CD4-positive, alpha-beta T cell (primary cell): ENCODE results near the gene BDH2. TPM values are rescaled to one million over a fixed set of nuclear protein-coding genes. Genes with fewer than 3 reads are reported as not detected.
A peak's percentile ranks its signal among the peaks of the same experiment; 100 is the strongest.

Experiments used
- ATAC-seq: fragments of 200-7000 bp; cut with Tn5 transposase; one replicate; pipeline ENCODE4 v1.10.0; 2022; ENCODE audit warnings: mild to moderate bottlenecking; ENCODE audit not compliant: poor library complexity
- CTCF ChIA-PET: fragments of 350-600 bp; sonication (Branson Sonifier 250); formaldehyde crosslinking; loops from one replicate; lab custom pipeline; 2021; ENCODE audit warnings: antibody characterized with exemption, inconsistent platforms; lab: Charles Lee
- POLR2A ChIA-PET: fragments of 350-600 bp; sonication (Branson Sonifier 250); formaldehyde crosslinking; loops from one replicate; lab custom pipeline; 2021; ENCODE audit warnings: antibody characterized with exemption, inconsistent platforms; lab: Charles Lee
- DNase-seq, 14 experiments: peaks; one replicate each; pipeline ENCODE4 v3.0.0-alpha.2; 2013 to 2020; ENCODE audit warnings: mixed read lengths in 2 of 14
- H3K27ac ChIP-seq, 2 donors: one replicate each; pipeline versions ENCODE4 v1.5.1 to v1.7.0; 2013; ENCODE audit warnings: low read length in 2 of 2, low read depth in 1 of 2, mild to moderate bottlenecking in 1 of 2
- H3K27me3 ChIP-seq, 2 experiments: 1 replicate in 1 of 2; 2 replicates in 1 of 2; pipeline versions ENCODE4 v1.6.1 to v1.7.0; 2013; ENCODE audit warnings: low read length in 2 of 2, control low read depth in 1 of 2, mild to moderate bottlenecking in 1 of 2, moderate library complexity in 1 of 2; ENCODE audit not compliant: insufficient read depth in 2 of 2, control insufficient read depth in 1 of 2
- H3K36me3 ChIP-seq: one replicate; pipeline ENCODE4 v1.6.1; 2013; ENCODE audit warnings: low read length, control low read depth; ENCODE audit not compliant: insufficient read depth
- H3K4me1 ChIP-seq: one replicate; pipeline ENCODE4 v1.6.1; 2013; ENCODE audit warnings: low read length, control low read depth; ENCODE audit not compliant: insufficient read depth
- H3K4me3 ChIP-seq: one replicate; pipeline ENCODE4 v1.5.1; 2013; ENCODE audit warnings: mild to moderate bottlenecking, low read length, moderate library complexity
- H3K9me3 ChIP-seq, 2 experiments: 1 replicate in 1 of 2; 2 replicates in 1 of 2; pipeline versions ENCODE4 v1.6.1 to v1.7.0; 2013; ENCODE audit warnings: low read length in 2 of 2, mild to moderate bottlenecking in 2 of 2, control low read depth in 1 of 2, moderate library complexity in 1 of 2; ENCODE audit not compliant: control insufficient read depth in 1 of 2, insufficient read depth in 1 of 2
- H3K27ac Mint-ChIP-seq: one replicate; pipeline ENCODE4 v1.8.0; 2020; ENCODE audit warnings: mixed read lengths
- H3K27me3 Mint-ChIP-seq: one replicate; pipeline ENCODE4 v1.8.0; 2021; ENCODE audit warnings: mixed read lengths
- H3K36me3 Mint-ChIP-seq: one replicate; pipeline ENCODE4 v1.8.0; 2021; ENCODE audit warnings: low read depth, mixed read lengths
- H3K4me1 Mint-ChIP-seq: one replicate; pipeline ENCODE4 v1.8.0; 2021; ENCODE audit warnings: low read depth, mixed read lengths
- H3K4me3 Mint-ChIP-seq: one replicate; pipeline ENCODE4 v1.8.0; 2020; ENCODE audit warnings: mild to moderate bottlenecking, mixed read lengths
- H3K9me3 Mint-ChIP-seq: one replicate; pipeline ENCODE4 v1.8.0; 2020; ENCODE audit warnings: mixed read lengths
- intact Hi-C, 2 experiments: fragments of 100-400 bp; cut with DNase I in 1 of 2; cut with micrococcal nuclease in 1 of 2; formaldehyde crosslinking; loops; one replicate each; pipeline versions ENCODE4 v1.15.1 to v1.9.0; 2023 to 2025; cut with DNase I, micrococcal nuclease
- total RNA-seq, 174 experiments: library from RNA in 2 of 174; stranded (reverse) in 2 of 174; gene quantifications; one replicate each; pipeline ENCODE4 v1.2.3 and lab custom pipeline; 2021 to 2026
- TF ChIP-seq, protein P1 (sequence below): fragments of 200-600 bp; IDR thresholded peaks from one replicate; pipeline ENCODE4 v1.8.0; 2022; ENCODE audit warnings: antibody characterized with exemption, mild to moderate bottlenecking

The BDH2 gene
- total RNA-seq, 2 experiments from 2014 or later: 9.9 to 10.3 TPM

- Histone ChIP-seq H3K36me3 (no peaks in the 10 kb centered on the region), H3K27me3 (no peaks in the 10 kb centered on the region), H3K4me1 (peaks cover 17% of the 10 kb centered on the region), H3K4me3 (peak overlapping the region; percentile 81), H3K27ac (peak overlapping the region; percentile 78 to 88), H3K9me3 (no peaks in the 10 kb centered on the region)
- Mint-ChIP-seq H3K4me1 (peaks cover 59% of the 10 kb centered on the region), H3K36me3 (peaks cover 23% of the 10 kb centered on the region), H3K4me3 (peak overlapping the region; percentile 88), H3K27ac (peak overlapping the region; percentile 94), H3K27me3 (no peaks in the 10 kb centered on the region), H3K9me3 (no peaks in the 10 kb centered on the region)
- DNase-seq (peak; percentile 43 to 80 (median 58)), ATAC-seq (peak; percentile 81)
- ChIA-PET CTCF (interaction anchor here (0.9 to 2.6 kb wide), 5 partner anchors 15 to 485 kb away, joined by 3 to 11 read pairs (median 4); partner anchors contain the start of genes BDH2 and UBE2D3), POLR2A (interaction anchor here (0.6 to 2.6 kb wide), 15 partner anchors 11 to 645 kb away, joined by 3 to 24 read pairs (median 6); partner anchors contain the start of genes BDH2, CISD2, MANBA and NFKB1)
- intact Hi-C loops: loop anchor here (1.0 to 5.0 kb wide), 2 partner anchors 54 to 57 kb away; partner anchors contain the start of gene SLC9B1 (in 1 of the 2)
- TF ChIP-seq, protein P1, sequence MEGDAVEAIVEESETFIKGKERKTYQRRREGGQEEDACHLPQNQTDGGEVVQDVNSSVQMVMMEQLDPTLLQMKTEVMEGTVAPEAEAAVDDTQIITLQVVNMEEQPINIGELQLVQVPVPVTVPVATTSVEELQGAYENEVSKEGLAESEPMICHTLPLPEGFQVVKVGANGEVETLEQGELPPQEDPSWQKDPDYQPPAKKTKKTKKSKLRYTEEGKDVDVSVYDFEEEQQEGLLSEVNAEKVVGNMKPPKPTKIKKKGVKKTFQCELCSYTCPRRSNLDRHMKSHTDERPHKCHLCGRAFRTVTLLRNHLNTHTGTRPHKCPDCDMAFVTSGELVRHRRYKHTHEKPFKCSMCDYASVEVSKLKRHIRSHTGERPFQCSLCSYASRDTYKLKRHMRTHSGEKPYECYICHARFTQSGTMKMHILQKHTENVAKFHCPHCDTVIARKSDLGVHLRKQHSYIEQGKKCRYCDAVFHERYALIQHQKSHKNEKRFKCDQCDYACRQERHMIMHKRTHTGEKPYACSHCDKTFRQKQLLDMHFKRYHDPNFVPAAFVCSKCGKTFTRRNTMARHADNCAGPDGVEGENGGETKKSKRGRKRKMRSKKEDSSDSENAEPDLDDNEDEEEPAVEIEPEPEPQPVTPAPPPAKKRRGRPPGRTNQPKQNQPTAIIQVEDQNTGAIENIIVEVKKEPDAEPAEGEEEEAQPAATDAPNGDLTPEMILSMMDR: no peak
Observed at GRCh38 chr4:103075894-103076746, 23.5 kb downstream of the BDH2 start.

DNA sequence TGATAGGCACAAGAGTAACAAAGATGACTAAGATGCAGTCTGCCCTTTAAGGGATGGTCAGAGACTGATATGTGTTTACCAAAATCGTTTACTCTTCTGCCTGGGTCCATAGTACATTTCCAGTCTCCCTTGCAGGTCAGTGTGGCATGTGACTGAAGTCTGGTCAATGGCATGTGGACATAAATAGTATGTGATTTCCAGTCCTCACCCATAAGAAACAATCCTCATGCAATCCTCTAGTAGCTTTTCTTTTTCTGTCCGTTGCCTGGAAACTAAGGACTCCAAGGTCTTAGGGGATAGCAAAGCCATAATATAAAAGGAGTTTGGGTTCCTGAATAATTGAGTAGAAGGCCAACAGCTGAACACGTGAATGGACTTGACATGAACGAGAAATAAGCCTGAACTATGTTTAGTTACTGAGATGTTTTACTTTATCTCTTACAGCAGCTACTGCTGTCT is 24.2 kb downstream of the BDH2 start:
- peak overlapping the region; percentile 94 for H3K27ac Mint-ChIP-seq
- Histone ChIP-seq H3K9me3 (no peaks in the 10 kb centered on the region), H3K27me3 (no peaks in the 10 kb centered on the region), H3K4me3 (peak overlapping the region; percentile 81), H3K27ac (peak overlapping the region in 1 of 2 donors; percentile 88), H3K36me3 (no peaks in the 10 kb centered on the region), H3K4me1 (peaks cover 17% of the 10 kb centered on the region)
- TF ChIP-seq, protein P1: no peak
- peaks cover 59% of the 10 kb centered on the region for H3K4me1 Mint-ChIP-seq
- POLR2A ChIA-PET: interaction anchor here (0.5 to 2.1 kb wide), 7 partner anchors 12 to 575 kb away, joined by 3 to 6 read pairs (median 3); partner anchors contain the start of genes NFKB1 and UBE2D3
- intact Hi-C loops: loop anchor here in 1 of 2 experiments (5.0 kb wide), 1 partner anchor 53 kb away; no protein-coding TSS in a partner anchor
- peaks cover 17% of the 10 kb centered on the region for H3K36me3 Mint-ChIP-seq
- ATAC-seq (no peak), DNase-seq (no peak)
- no peaks in the 10 kb centered on the region for H3K27me3 Mint-ChIP-seq
- CTCF ChIA-PET: interaction anchor here (1.2 to 2.6 kb wide), 2 partner anchors 16 to 24 kb away, joined by 4 to 11 read pairs; partner anchors contain the start of gene BDH2
- H3K9me3 Mint-ChIP-seq: no peaks in the 10 kb centered on the region
- H3K4me3 Mint-ChIP-seq: peak overlapping the region; percentile 88

DNA sequence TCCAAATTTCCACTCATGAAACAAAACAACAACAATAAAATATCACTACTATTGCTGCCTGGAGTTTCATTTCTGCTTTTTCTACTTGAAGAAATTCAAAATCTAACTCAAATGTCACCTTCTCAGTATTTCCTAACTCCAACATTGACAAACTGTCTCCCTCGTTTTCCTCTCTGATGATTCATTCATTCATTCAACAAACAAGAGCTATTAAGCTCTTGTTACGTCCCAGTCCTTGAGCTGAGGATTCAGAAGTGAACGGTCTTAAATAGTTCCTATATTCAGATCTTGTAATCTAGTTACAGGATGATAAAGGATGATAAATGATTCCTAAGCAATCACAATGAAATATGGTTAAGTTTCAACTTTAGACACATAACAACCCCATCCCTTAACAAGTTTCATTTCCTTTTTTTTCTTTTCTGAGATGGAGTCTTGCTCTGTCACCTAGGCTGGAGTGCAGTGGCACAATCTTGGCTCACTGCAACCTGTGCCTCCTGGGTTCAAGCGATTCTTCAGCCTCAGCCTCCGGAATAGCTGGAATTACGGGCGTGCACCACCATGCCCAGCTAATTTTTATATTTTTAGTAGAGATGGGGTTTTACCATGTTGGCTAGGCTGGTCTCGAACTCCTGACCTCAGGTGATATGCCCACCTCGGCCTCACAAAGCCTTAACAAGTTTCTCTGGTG is 24.7 kb downstream of the BDH2 start:
- peak overlapping the region; percentile 88 for H3K4me3 Mint-ChIP-seq
- ATAC-seq (no peak), DNase-seq (peak in 2 of 14 experiments; percentile 31 to 33)
- TF ChIP-seq, protein P1: no peak
- Histone ChIP-seq H3K27me3 (no peaks in the 10 kb centered on the region), H3K9me3 (no peaks in the 10 kb centered on the region), H3K4me1 (peaks cover 17% of the 10 kb centered on the region), H3K36me3 (no peaks in the 10 kb centered on the region), H3K4me3 (no peak overlapping the region), H3K27ac (no peak overlapping the region)
- POLR2A ChIA-PET: interaction anchor here (0.5 to 2.1 kb wide), 7 partner anchors 13 to 574 kb away, joined by 3 to 6 read pairs (median 3); partner anchors contain the start of genes NFKB1 and UBE2D3
- H3K36me3 Mint-ChIP-seq: peaks cover 17% of the 10 kb centered on the region
- CTCF ChIA-PET: interaction anchor here (1.2 to 2.6 kb wide), 2 partner anchors 17 to 24 kb away, joined by 4 to 11 read pairs; partner anchors contain the start of gene BDH2
- H3K27ac Mint-ChIP-seq: no peak overlapping the region
- peaks cover 59% of the 10 kb centered on the region for H3K4me1 Mint-ChIP-seq
- no peaks in the 10 kb centered on the region for H3K9me3 Mint-ChIP-seq
- intact Hi-C loops: loop anchor here in 1 of 2 experiments (5.0 kb wide), 1 partner anchor 53 kb away; no protein-coding TSS in a partner anchor
- no peaks in the 10 kb centered on the region for H3K27me3 Mint-ChIP-seq
